Osteoblast (primary cell): ENCODE data around the gene XCL2. TPM values are rescaled to one million over a fixed set of nuclear protein-coding genes. Genes with fewer than 3 reads are reported as not detected.

Experiments
- DNase-seq: peaks from one replicate; pipeline ENCODE4 v3.0.0; 2011; ENCODE audit warnings: low spot score, mixed read lengths; ENCODE audit not compliant: insufficient read length; ENCODE audit errors: missing footprints
- H2AFZ ChIP-seq: 2 replicates; pipeline ENCODE4 v1.6.0; 2011; ENCODE audit warnings: mild to moderate bottlenecking, low read length
- H3K27ac ChIP-seq: 2 replicates; pipeline ENCODE4 v1.5.1; 2011; ENCODE audit warnings: mild to moderate bottlenecking, low read depth, low read length, moderate library complexity
- H3K27me3 ChIP-seq: 2 replicates; pipeline ENCODE4 v1.6.0; 2012; ENCODE audit warnings: mild to moderate bottlenecking, control low read depth, inconsistent platforms, low read length, moderate library complexity; ENCODE audit not compliant: insufficient read depth
- H3K36me3 ChIP-seq: 2 replicates; pipeline ENCODE4 v1.5.1; 2011; ENCODE audit warnings: mild to moderate bottlenecking, low read length, control low read depth, moderate library complexity; ENCODE audit not compliant: insufficient read depth
- H3K4me1 ChIP-seq: 2 replicates; pipeline ENCODE4 v1.5.1; 2011; ENCODE audit warnings: mild to moderate bottlenecking, low read length, control low read depth, moderate library complexity; ENCODE audit not compliant: insufficient read depth
- H3K4me2 ChIP-seq: 2 replicates; pipeline ENCODE4 v1.6.0; 2011; ENCODE audit warnings: mild to moderate bottlenecking, low read length; ENCODE audit not compliant: insufficient read depth
- H3K4me3 ChIP-seq: fragments of 200-600 bp; sonication (generic); 3 replicates; pipeline ENCODE4 v1.5.1; 2012; ENCODE audit warnings: mild to moderate bottlenecking, low read length, inconsistent platforms; ENCODE audit not compliant: insufficient read depth
- H3K79me2 ChIP-seq: 2 replicates; pipeline ENCODE4 v1.6.0; 2012; ENCODE audit warnings: mild to moderate bottlenecking, low read length, control low read depth, inconsistent platforms; ENCODE audit not compliant: insufficient read depth
- H3K9me3 ChIP-seq: 2 replicates; pipeline ENCODE4 v1.5.1; 2011; ENCODE audit warnings: low read depth, low read length, control low read depth
- H4K20me1 ChIP-seq: 2 replicates; pipeline ENCODE4 v1.6.0; 2012; ENCODE audit warnings: mild to moderate bottlenecking, low read length, control low read depth; ENCODE audit not compliant: insufficient read depth
- total RNA-seq: library from RNA; depleted of rRNA; stranded (reverse); fragments of >200 nt; gene quantifications from 2 replicates; pipeline ENCODE4 v1.2.3, GENCODE V29; 2012
- TF ChIP-seq, protein P1 (sequence below): IDR thresholded peaks from 2 replicates; pipeline ENCODE4 v1.5.1; 2011; ENCODE audit warnings: mild to moderate bottlenecking, low read depth, low read length, moderate library complexity; ENCODE audit errors: extremely low read depth

XCL2 gene
- total RNA-seq, 1 donor = not detected

DNA sequence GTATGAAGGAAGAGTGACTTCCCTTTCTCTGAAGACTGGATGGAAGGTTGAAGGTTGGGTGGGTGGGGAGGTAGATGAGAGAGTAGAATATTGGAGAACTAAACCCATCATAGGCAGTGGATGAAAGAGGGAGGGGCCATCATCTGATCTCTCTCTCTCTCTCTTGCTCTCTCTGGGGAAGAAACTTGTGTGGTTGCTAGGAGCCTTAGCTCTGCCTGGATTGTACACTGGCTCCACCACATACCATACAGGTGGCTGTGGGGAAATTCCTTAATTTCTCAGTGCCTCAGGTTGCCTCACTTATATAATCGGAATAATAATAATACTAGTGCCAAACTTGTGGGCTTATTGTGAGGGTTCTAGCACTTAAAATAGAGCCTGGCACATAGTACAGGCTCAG is 42.1 kb upstream of the XCL2 start:
- no peak overlapping the region for H3K4me3 ChIP-seq
- TF ChIP-seq, protein P1, sequence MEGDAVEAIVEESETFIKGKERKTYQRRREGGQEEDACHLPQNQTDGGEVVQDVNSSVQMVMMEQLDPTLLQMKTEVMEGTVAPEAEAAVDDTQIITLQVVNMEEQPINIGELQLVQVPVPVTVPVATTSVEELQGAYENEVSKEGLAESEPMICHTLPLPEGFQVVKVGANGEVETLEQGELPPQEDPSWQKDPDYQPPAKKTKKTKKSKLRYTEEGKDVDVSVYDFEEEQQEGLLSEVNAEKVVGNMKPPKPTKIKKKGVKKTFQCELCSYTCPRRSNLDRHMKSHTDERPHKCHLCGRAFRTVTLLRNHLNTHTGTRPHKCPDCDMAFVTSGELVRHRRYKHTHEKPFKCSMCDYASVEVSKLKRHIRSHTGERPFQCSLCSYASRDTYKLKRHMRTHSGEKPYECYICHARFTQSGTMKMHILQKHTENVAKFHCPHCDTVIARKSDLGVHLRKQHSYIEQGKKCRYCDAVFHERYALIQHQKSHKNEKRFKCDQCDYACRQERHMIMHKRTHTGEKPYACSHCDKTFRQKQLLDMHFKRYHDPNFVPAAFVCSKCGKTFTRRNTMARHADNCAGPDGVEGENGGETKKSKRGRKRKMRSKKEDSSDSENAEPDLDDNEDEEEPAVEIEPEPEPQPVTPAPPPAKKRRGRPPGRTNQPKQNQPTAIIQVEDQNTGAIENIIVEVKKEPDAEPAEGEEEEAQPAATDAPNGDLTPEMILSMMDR = no peak
- no peak for DNase-seq
- H3K36me3 ChIP-seq = no peaks in the 10 kb centered on the region
- no peaks in the 10 kb centered on the region for H3K79me2 ChIP-seq
- H3K27ac ChIP-seq = no peak overlapping the region
- peaks cover 12% of the 10 kb centered on the region for H3K4me1 ChIP-seq
- no peak overlapping the region for H3K4me2 ChIP-seq
- no peak overlapping the region for H2AFZ ChIP-seq
- no peaks in the 10 kb centered on the region for H3K9me3 ChIP-seq
- no peaks in the 10 kb centered on the region for H4K20me1 ChIP-seq
- H3K27me3 ChIP-seq = no peaks in the 10 kb centered on the region

DNA sequence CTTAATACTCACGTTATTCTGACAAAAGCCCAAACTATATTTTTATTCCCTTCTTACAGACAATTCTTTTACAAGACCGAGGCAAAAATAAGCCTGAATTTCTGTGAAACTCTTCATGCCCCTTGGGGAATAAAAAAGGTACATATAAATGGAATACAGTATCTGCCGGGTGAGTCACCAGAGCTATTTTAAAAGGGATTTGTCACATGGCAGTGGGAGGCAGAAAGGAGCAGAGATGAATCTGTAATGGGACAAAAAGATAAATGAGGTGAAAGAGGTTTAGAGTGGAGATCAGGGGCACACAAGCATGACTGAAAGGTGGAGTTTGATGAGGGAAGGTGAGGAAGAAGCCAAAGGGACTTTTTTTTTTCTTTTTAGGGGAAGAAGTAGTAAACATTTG is 41.4 kb upstream of the XCL2 start:
- no peaks in the 10 kb centered on the region for H3K79me2 ChIP-seq
- H3K36me3 ChIP-seq = no peaks in the 10 kb centered on the region
- no peak overlapping the region for H3K4me2 ChIP-seq
- no peaks in the 10 kb centered on the region for H3K27me3 ChIP-seq
- TF ChIP-seq, protein P1 = no peak
- H4K20me1 ChIP-seq = no peaks in the 10 kb centered on the region
- H3K9me3 ChIP-seq = no peaks in the 10 kb centered on the region
- H2AFZ ChIP-seq = peak overlapping the region; percentile 7
- H3K4me3 ChIP-seq = no peak overlapping the region
- no peak for DNase-seq
- peaks cover 12% of the 10 kb centered on the region for H3K4me1 ChIP-seq
- H3K27ac ChIP-seq = no peak overlapping the region

DNA sequence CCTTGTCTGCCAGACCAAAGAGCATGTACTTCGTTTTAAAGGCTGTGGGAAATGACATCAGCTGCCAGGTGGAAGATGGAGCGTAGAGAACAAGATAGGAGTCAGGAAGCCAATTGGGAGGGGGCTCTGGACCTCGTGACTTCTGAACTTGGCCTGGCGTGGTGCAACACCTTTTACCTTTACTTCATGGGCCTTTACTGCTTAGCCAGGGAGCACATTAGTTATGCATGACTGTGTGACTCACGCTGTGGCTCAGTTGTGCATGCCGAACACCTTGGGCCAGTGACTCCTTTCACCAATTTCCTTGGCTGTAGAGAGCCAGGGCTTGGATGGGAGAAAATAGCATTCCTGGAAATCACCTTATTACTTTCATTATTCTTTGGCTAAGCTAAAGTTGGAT is 39.8 kb upstream of the XCL2 start:
- H3K36me3 ChIP-seq = no peaks in the 10 kb centered on the region
- no peaks in the 10 kb centered on the region for H3K27me3 ChIP-seq
- no peak for DNase-seq
- H2AFZ ChIP-seq = no peak overlapping the region
- no peak overlapping the region for H3K4me3 ChIP-seq
- H3K4me1 ChIP-seq = peaks cover 12% of the 10 kb centered on the region
- TF ChIP-seq, protein P1 = no peak
- no peaks in the 10 kb centered on the region for H3K9me3 ChIP-seq
- H3K4me2 ChIP-seq = no peak overlapping the region
- no peaks in the 10 kb centered on the region for H3K79me2 ChIP-seq
- H3K27ac ChIP-seq = no peak overlapping the region
- no peaks in the 10 kb centered on the region for H4K20me1 ChIP-seq

DNA sequence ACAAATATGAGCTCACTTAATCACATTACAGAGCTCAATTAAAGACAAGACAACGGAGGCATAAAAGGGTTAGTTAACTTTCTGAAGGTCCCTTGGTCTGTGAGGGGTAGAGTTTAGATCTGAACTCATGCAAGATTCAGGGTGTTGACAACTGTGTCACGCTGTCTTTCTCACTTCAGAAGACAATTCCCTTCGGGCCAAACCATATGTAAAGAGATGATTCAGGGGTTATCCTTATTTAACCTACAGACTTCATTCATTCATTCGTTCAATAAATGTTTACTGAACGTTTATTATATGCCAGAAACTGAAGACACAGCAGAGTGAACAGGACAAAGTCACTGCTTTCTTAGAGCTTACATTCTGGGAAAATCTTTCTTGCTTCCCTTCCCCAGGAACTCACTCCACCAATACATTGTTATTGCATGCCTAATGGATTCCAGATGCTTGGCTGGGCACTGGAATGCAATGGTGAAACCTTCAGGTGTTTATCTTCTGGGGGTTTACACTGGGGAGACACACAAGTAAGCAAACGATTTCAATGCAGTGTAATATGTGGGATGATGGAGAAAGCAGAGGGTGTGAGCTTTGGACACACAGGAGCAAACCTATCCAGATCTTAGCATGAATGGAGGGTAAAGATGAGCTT is 39.0 kb upstream of the XCL2 start:
- H3K4me3 ChIP-seq = no peak overlapping the region
- H3K9me3 ChIP-seq = no peaks in the 10 kb centered on the region
- no peak overlapping the region for H2AFZ ChIP-seq
- H3K4me1 ChIP-seq = peaks cover 12% of the 10 kb centered on the region
- H3K79me2 ChIP-seq = no peaks in the 10 kb centered on the region
- peaks cover 1% of the 10 kb centered on the region for H3K27me3 ChIP-seq
- no peaks in the 10 kb centered on the region for H4K20me1 ChIP-seq
- H3K27ac ChIP-seq = no peak overlapping the region
- no peak overlapping the region for H3K4me2 ChIP-seq
- no peaks in the 10 kb centered on the region for H3K36me3 ChIP-seq
- no peak for DNase-seq
- TF ChIP-seq, protein P1 = no peak
